Measurements from ENCODE around the gene FPR2. TPM values are rescaled to one million over a fixed set of nuclear protein-coding genes. Genes with fewer than 3 reads are reported as not detected.

FPR2 gene
- total and polyA plus RNA-seq, 2 of the 13 experiments (the other 11 are each of a cell fraction or from before 2014, with no cell fraction given) = not detected

DNA sequence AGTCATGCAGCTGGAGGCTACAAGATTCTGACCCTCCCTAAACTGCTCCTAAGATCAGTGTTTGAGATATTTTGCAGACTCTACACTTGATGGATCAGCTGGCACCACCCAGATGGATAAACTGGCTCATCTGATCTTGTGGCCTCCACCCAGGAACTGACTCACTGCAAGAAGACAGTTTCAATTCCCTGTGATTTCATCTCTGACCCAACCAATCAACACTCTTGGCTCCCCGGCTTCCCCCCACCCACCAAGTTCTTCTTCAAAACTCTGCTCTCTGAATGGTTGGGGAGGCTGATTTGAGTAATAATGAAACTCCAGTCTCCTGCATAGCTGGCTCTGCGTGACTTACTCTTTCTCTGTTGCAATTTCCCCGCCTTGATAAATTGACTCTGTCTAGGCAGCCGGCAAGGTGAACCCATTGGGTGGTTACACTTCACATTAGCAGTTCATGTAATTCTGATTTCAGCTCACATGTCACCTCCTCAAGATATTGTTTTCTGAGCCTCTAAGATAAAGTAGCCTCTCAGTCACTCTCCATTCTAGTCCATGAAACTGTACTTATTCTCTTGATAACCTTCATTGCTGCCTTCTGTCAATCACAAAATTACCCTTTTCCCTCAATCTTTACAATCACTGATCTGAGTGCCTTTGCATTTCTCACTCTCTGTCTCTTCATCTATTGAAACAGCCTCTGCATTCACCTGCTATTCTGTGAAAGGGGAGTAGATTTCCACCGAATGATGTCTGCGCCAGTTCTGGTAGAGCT is 24.1 kb downstream of the FPR2 start:
- H4K20me1 ChIP-seq (ENCODE audit: insufficient read depth, low read length) = no peaks in the 10 kb centered on the region
- H3K79me2 ChIP-seq (ENCODE audit: insufficient read depth, low read length) = no peaks in the 10 kb centered on the region
- DNase-seq (ENCODE audit: low spot score) (no peak), ATAC-seq (no peak), FAIRE-seq (no peak)
- no peak overlapping the region for H3K4me2 ChIP-seq (ENCODE audit: low read depth, low read length)
- no peaks in the 10 kb centered on the region; the same call in 1 of the 2 replicates for H3K9me3 ChIP-seq (ENCODE audit: low read length)
- ChIA-PET POLR2A (no interaction called here), CTCF (ENCODE audit: low intra/inter-chr PET ratio, low total read pairs) (no interaction called here)
- WGBS (ENCODE audit: low lambda C conversion rate) = 39% methylated on average over 6 of the region's 6 CpGs
- in situ Hi-C loops (cut with HindIII; ENCODE audit: extremely low pct_ligation_motif_present, low pct_unique_long_range_greater_than_20kb) (no loop called here), intact Hi-C loops (cut with micrococcal nuclease; ENCODE audit: unreplicated experiment) (no loop called here)
- H2AFZ ChIP-seq (ENCODE audit: low read length) = no peak overlapping the region
- BruUV-seq (replicated peaks) = no TSS peak
- no peaks in the 10 kb centered on the region for H3K4me1 ChIP-seq (ENCODE audit: insufficient read depth, low read length)
- no peaks in the 10 kb centered on the region for H3K36me3 ChIP-seq (replicated peaks in 1 of 2; ENCODE audit: control insufficient read depth in 1 of 2, insufficient read depth in 2 of 2, low read length in 2 of 2)
- no peaks in the 10 kb centered on the region for H3K27me3 ChIP-seq (ENCODE audit: control insufficient read depth in 1 of 2, insufficient read depth in 2 of 2, low read length in 2 of 2)
- TF ChIP-seq ZNF570 (CRISPR knock-in tag; IDR thresholded peaks at IDR 0.05; ENCODE audit: borderline replicate concordance) (no peak), ZBTB43 (CRISPR knock-in tag; conservative IDR thresholded peaks at IDR 0.05) (no peak), RFXANK (CRISPR knock-in tag; IDR thresholded peaks at IDR 0.05) (no peak), ZBTB4 (CRISPR knock-in tag; IDR thresholded peaks at IDR 0.05; ENCODE audit: borderline replicate concordance) (no peak), STAT5B (CRISPR knock-in tag; IDR thresholded peaks at IDR 0.05) (no peak), CENPX (CRISPR knock-in tag; IDR thresholded peaks at IDR 0.05) (no peak), ZNF674 (CRISPR knock-in tag; IDR thresholded peaks at IDR 0.05; ENCODE audit: low read depth) (no peak), HNF4A (CRISPR knock-in tag; IDR thresholded peaks at IDR 0.05) (no peak), ZNF597 (CRISPR knock-in tag; IDR thresholded peaks at IDR 0.05) (no peak), SAFB2 (CRISPR knock-in tag; IDR thresholded peaks at IDR 0.05; ENCODE audit: borderline replicate concordance, low read depth) (no peak), POLR2A (IDR thresholded peaks at IDR 0.05; ENCODE audit: insufficient read depth in 1 of 2, low read depth in 2 of 2, low read length in 2 of 2) (no peak)
- TF ChIP-seq, protein P1, sequence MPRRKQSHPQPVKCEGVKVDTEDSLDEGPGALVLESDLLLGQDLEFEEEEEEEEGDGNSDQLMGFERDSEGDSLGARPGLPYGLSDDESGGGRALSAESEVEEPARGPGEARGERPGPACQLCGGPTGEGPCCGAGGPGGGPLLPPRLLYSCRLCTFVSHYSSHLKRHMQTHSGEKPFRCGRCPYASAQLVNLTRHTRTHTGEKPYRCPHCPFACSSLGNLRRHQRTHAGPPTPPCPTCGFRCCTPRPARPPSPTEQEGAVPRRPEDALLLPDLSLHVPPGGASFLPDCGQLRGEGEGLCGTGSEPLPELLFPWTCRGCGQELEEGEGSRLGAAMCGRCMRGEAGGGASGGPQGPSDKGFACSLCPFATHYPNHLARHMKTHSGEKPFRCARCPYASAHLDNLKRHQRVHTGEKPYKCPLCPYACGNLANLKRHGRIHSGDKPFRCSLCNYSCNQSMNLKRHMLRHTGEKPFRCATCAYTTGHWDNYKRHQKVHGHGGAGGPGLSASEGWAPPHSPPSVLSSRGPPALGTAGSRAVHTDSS (CRISPR knock-in tag; conservative IDR thresholded peaks at IDR 0.05) = no peak
- H3K9ac ChIP-seq (ENCODE audit: insufficient read depth, low read depth, low read length) = no peak overlapping the region
- H3K4me3 ChIP-seq (replicated peaks in 1 of 3; ENCODE audit: insufficient read depth in 1 of 3, low read depth in 2 of 3, low read length in 3 of 3) = no peak overlapping the region
- no peak overlapping the region for H3K27ac ChIP-seq (ENCODE audit: extremely low read length, insufficient read depth, low read length)

All from HepG2 (cell line).